HL-60 (cell line): ENCODE data around the gene PTPRO.

ENCODE experiments used
- DNase-seq, 2 experiments: peaks; one replicate each; pipeline ENCODE4 v3.0.0-alpha.2; 2010 to 2020; ENCODE audit warnings: low read depth in 1 of 2, low spot score in 1 of 2
- H3K27ac ChIP-seq: fragments of 250-450 bp; sonication (Bioruptor Pico); replicated peaks from 2 replicates; pipeline ENCODE4 v1.5.1; 2020; ENCODE audit warnings: mild to moderate bottlenecking, moderate library complexity
- H3K27me3 ChIP-seq: fragments of 250-450 bp; sonication (Bioruptor Pico); 2 replicates; pipeline ENCODE4 v1.5.1; 2021; ENCODE audit warnings: mild to moderate bottlenecking, moderate library complexity; ENCODE audit not compliant: insufficient read depth, poor library complexity, severe bottlenecking
- H3K4me3 ChIP-seq: replicated peaks from 2 replicates; pipeline ENCODE4 v1.5.1; 2011; ENCODE audit warnings: mild to moderate bottlenecking, control low read depth, low read length; ENCODE audit not compliant: insufficient read depth
- CTCF ChIP-seq: IDR thresholded peaks from one replicate; pipeline ENCODE4 v1.5.1; 2011; ENCODE audit warnings: low read length, control low read depth, inconsistent platforms; ENCODE audit not compliant: insufficient read depth
- GABPA ChIP-seq: IDR thresholded peaks from 2 replicates; pipeline ENCODE4 v1.6.1; 2012; ENCODE audit warnings: low read depth
- POLR2AphosphoS5 ChIP-seq: IDR thresholded peaks from 2 replicates; pipeline ENCODE4 v1.6.1; 2012; ENCODE audit warnings: low read depth
- SPI1 ChIP-seq: IDR thresholded peaks from 2 replicates; pipeline ENCODE4 v1.6.1; 2012; ENCODE audit warnings: low read depth, mild to moderate bottlenecking, borderline replicate concordance
- TF ChIP-seq, protein P1 (sequence below): IDR thresholded peaks from 2 replicates; pipeline ENCODE4 v1.6.1; 2012; ENCODE audit warnings: low read depth; ENCODE audit not compliant: insufficient replicate concordance

The PTPRO gene

DNA sequence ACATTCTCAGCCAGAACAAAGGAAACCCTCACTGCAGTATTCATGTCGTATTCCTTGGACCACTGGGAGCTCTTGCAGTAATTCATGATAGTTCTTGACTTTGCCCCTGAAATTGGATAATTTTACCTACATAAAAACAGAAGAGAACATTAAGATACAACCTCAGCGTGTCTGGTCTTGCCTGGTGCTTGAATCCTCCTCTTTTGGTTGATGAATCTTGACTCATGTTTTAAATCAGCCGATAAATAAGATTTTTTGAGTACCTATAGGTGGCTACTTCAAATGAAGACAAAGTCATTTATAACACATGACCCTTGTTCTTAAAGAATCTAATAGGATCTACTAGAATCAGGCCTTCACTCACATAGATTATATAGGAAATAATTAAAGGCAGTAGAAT, 221.0 kb downstream of the PTPRO start:
- H3K4me3 ChIP-seq: no peak overlapping the region
- no peak for DNase-seq
- TF ChIP-seq CTCF (no peak), GABPA (no peak), SPI1 (no peak), POLR2AphosphoS5 (no peak)
- TF ChIP-seq, protein P1, sequence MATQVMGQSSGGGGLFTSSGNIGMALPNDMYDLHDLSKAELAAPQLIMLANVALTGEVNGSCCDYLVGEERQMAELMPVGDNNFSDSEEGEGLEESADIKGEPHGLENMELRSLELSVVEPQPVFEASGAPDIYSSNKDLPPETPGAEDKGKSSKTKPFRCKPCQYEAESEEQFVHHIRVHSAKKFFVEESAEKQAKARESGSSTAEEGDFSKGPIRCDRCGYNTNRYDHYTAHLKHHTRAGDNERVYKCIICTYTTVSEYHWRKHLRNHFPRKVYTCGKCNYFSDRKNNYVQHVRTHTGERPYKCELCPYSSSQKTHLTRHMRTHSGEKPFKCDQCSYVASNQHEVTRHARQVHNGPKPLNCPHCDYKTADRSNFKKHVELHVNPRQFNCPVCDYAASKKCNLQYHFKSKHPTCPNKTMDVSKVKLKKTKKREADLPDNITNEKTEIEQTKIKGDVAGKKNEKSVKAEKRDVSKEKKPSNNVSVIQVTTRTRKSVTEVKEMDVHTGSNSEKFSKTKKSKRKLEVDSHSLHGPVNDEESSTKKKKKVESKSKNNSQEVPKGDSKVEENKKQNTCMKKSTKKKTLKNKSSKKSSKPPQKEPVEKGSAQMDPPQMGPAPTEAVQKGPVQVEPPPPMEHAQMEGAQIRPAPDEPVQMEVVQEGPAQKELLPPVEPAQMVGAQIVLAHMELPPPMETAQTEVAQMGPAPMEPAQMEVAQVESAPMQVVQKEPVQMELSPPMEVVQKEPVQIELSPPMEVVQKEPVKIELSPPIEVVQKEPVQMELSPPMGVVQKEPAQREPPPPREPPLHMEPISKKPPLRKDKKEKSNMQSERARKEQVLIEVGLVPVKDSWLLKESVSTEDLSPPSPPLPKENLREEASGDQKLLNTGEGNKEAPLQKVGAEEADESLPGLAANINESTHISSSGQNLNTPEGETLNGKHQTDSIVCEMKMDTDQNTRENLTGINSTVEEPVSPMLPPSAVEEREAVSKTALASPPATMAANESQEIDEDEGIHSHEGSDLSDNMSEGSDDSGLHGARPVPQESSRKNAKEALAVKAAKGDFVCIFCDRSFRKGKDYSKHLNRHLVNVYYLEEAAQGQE: no peak
- H3K27me3 ChIP-seq: no peaks in the 10 kb centered on the region
- H3K27ac ChIP-seq: no peak overlapping the region

- no peaks in the 10 kb centered on the region for H3K27me3 ChIP-seq
- DNase-seq: no peak
- TF ChIP-seq GABPA (no peak), POLR2AphosphoS5 (no peak), CTCF (no peak), SPI1 (no peak; the same call in 1 of the 2 replicates)
- TF ChIP-seq, protein P1: no peak
- H3K27ac ChIP-seq: no peak overlapping the region
- H3K4me3 ChIP-seq: no peak overlapping the region
Measured at GRCh38 chr12:15544589-15544988, 222.3 kb downstream of the PTPRO start.

GRCh38 chr12:15545334-15545733, 223.0 kb downstream of the PTPRO start:
- H3K27me3 ChIP-seq: no peaks in the 10 kb centered on the region
- H3K27ac ChIP-seq: no peak overlapping the region
- DNase-seq: no peak
- no peak overlapping the region for H3K4me3 ChIP-seq
- TF ChIP-seq CTCF (no peak), SPI1 (peak; percentile 9; the same call in 1 of the 2 replicates)

GRCh38 chr12:15546102-15546701, 223.9 kb downstream of the PTPRO start:
- H3K4me3 ChIP-seq: no peak overlapping the region
- DNase-seq: no peak
- no peaks in the 10 kb centered on the region for H3K27me3 ChIP-seq
- TF ChIP-seq SPI1: peak; percentile 70; the same call in 1 of the 2 replicates
- TF ChIP-seq, protein P1: no peak
- H3K27ac ChIP-seq: peak overlapping the region; percentile 20
